ENCODE data around the gene STUB1. TPM values are rescaled to one million over a fixed set of nuclear protein-coding genes. Genes with fewer than 3 reads are reported as not detected.

STUB1 gene
- total and polyA plus RNA-seq, 2 of the 8 experiments (the other 6 are each of a cell fraction or from before 2014, with no cell fraction given): 89.9 to 103 TPM

GRCh38 chr16:705431-706188 is 25.4 kb downstream of the STUB1 start, which contains the start of gene FBXL16:
Gene FBXL16 (minus strand): TSS chr16:705801. CDS start chr16:697405, 8,396 bp downstream.
- H3K23me2 ChIP-seq (ENCODE audit: low read depth, low read length): peaks cover 12% of the 10 kb centered on the region; the same call in 1 of the 2 replicates
- H4K91ac ChIP-seq (replicated peaks; ENCODE audit: insufficient read length, low read length): no peak within 1 kb of the TSS
- CTCF ChIA-PET (ENCODE audit: partially characterized antibody): interaction anchor here (1.1 to 33.4 kb wide), 3 partner anchors 19 to 350 kb away, joined by 3 to 977 read pairs (median 5); partner anchors contain the start of genes ANTKMT, CCDC78, CIAO3 and HAGHL
- H3K79me1 ChIP-seq (ENCODE audit: low read depth, low read length): no peaks in the 10 kb centered on the region
- POLR2A ChIA-PET (ENCODE audit: partially characterized antibody): interaction anchor here (1.1 to 2.1 kb wide), 4 partner anchors 15 to 26 kb away, joined by 3 to 12 read pairs (median 6); partner anchors contain the start of genes CCDC78 and WDR24
- peaks cover 8 to 26% of the 10 kb centered on the region in 2 experiments for H4K20me1 ChIP-seq (replicated peaks in 1 of 2; ENCODE audit: control insufficient read depth in 1 of 2, insufficient read depth in 2 of 2, low read length in 2 of 2)
- H2BK15ac ChIP-seq (ENCODE audit: low read length): no peak within 1 kb of the TSS
- no peaks in the 10 kb centered on the region for H3K79me2 ChIP-seq (ENCODE audit: control insufficient read depth in 1 of 2, insufficient read depth in 2 of 2, low read length in 2 of 2)
- no peak within 1 kb of the TSS for H2BK5ac ChIP-seq (ENCODE audit: low read depth, low read length)
- no peak within 1 kb of the TSS for H2AK5ac ChIP-seq (ENCODE audit: low read depth, low read length)
- TF ChIP-seq SIN3A (conservative IDR thresholded peaks at IDR 0.05 in 1 of 2, IDR thresholded peaks at IDR 0.05 in 1 of 2; ENCODE audit: low read depth in 1 of 2, low read length in 2 of 2): peak in 1 of 2 experiments; percentile 12; a peak in 1 of 4 replicates
- no peak for TF ChIP-seq GTF2F1 (IDR thresholded peaks at IDR 0.05; ENCODE audit: borderline replicate concordance, low read depth, low read length)
- no peak for TF ChIP-seq SP2 (IDR thresholded peaks at IDR 0.05; ENCODE audit: low read length)
- H2BK20ac ChIP-seq (ENCODE audit: low read length): no peak within 1 kb of the TSS
- H3K9me3 ChIP-seq (ENCODE audit: insufficient read depth in 2 of 2, low read depth in 1 of 2, low read length in 1 of 2): no peaks in the 10 kb centered on the region
- H3K14ac ChIP-seq (ENCODE audit: insufficient read length): no peak within 1 kb of the TSS
- H3K4me3 ChIP-seq (ENCODE audit: extremely low read depth in 1 of 4, insufficient read depth in 2 of 4, low read depth in 3 of 4, low read length in 4 of 4): peak within 1 kb of the TSS; percentile 34 to 69 (median 50)
- no peak within 1 kb of the TSS for H2BK120ac ChIP-seq (replicated peaks; ENCODE audit: low read depth, low read length)
- peak within 1 kb of the TSS; percentile 66 to 92 for H3K4me2 ChIP-seq (ENCODE audit: insufficient read depth in 1 of 2, low read depth in 2 of 2, low read length in 2 of 2)
- 5% methylated on average over 24 of the region's 115 CpGs; no CpG with 5 or more reads in 1 of the 2 experiments for WGBS, 2 experiments (ENCODE audit: extremely low coverage in 1 of 2, insufficient coverage in 1 of 2, insufficient read length in 1 of 2, insufficient replicate concordance in 2 of 2, low coverage in 1 of 2, low lambda C conversion rate in 2 of 2, missing lambda C conversion rate in 1 of 2)
- no peaks in the 10 kb centered on the region for H3K36me3 ChIP-seq (ENCODE audit: control insufficient read depth in 2 of 4, insufficient read depth in 4 of 4, low read length in 3 of 4)
- DNase-seq (ENCODE audit: low read depth in 1 of 2, low spot score in 2 of 2) (peak in 1 of 2 experiments; percentile 56), FAIRE-seq (no peak)
- peaks cover 0 to 9% (median 5%) of the 10 kb centered on the region in 4 experiments; a peak in 4 of 7 replicates for H3K4me1 ChIP-seq (replicated peaks in 1 of 4; ENCODE audit: control insufficient read depth in 3 of 4, insufficient read depth in 4 of 4, low read length in 3 of 4)
- no peak within 1 kb of the TSS for H4K5ac ChIP-seq (ENCODE audit: insufficient read length, low read depth, low read length)
- no peak within 1 kb of the TSS for H3K27ac ChIP-seq (ENCODE audit: low read depth, low read length)
- H3K56ac ChIP-seq (replicated peaks; ENCODE audit: insufficient read length, low read depth, low read length): no peak within 1 kb of the TSS
- H3K18ac ChIP-seq (ENCODE audit: extremely low read depth, low read length): no peak within 1 kb of the TSS; the same call in 1 of the 2 replicates
- no peak within 1 kb of the TSS for H2AFZ ChIP-seq (ENCODE audit: low read length)
- H3K4ac ChIP-seq (replicated peaks; ENCODE audit: insufficient read length, low read depth, low read length): no peak within 1 kb of the TSS
- H2BK12ac ChIP-seq (ENCODE audit: low read depth, low read length): no peak within 1 kb of the TSS
- peaks cover 58 to 91% (median 78%) of the 10 kb centered on the region in 4 experiments for H3K27me3 ChIP-seq (replicated peaks in 1 of 4; ENCODE audit: control insufficient read depth in 3 of 4, extremely low read depth in 1 of 4, insufficient read depth in 3 of 4, low read length in 3 of 4)
- H3K9ac ChIP-seq (replicated peaks in 1 of 4; ENCODE audit: extremely low read depth in 1 of 4, low read depth in 3 of 4, low read length in 3 of 4): no peak within 1 kb of the TSS
- peak within 1 kb of the TSS; percentile 85 for H4K8ac ChIP-seq (ENCODE audit: extremely low read depth, insufficient read depth, low read length)
- H3K23ac ChIP-seq (ENCODE audit: insufficient read length): no peak within 1 kb of the TSS
